ENCODE results near the gene BBS9. TPM values are rescaled to one million over a fixed set of nuclear protein-coding genes. Genes with fewer than 3 reads are reported as not detected.

BBS9 gene
- total RNA-seq, 1 experiment from 2014 or later, result 5.7 TPM

GRCh38 chr7:33529070-33529469 is 399.7 kb downstream of the BBS9 start:
- H4K20me1 ChIP-seq (ENCODE audit: low read length), result no peaks in the 10 kb centered on the region
- ATAC-seq (no peak), DNase-seq (no peak)
- no peak overlapping the region for H3K9ac ChIP-seq (ENCODE audit: low read length)
- CTCF ChIA-PET, result no interaction called here
- H3F3A ChIP-seq (ENCODE audit: low read length, unreplicated experiment), result no peaks in the 10 kb centered on the region
- H3K4me1 ChIP-seq (ENCODE audit: insufficient read depth, low read length), result peaks cover 5% of the 10 kb centered on the region
- H3K27ac ChIP-seq (ENCODE audit: low read length), result no peak overlapping the region
- no peak overlapping the region for H3K4me2 ChIP-seq (ENCODE audit: low read length)
- H3K4me3 ChIP-seq (ENCODE audit: low read length), result no peak overlapping the region
- POLR2A ChIA-PET (ENCODE audit: unreplicated experiment), result no interaction called here
- H3K9me2 ChIP-seq (replicated peaks; ENCODE audit: low read length), result no peaks in the 10 kb centered on the region
- no peak overlapping the region for H2AFZ ChIP-seq (ENCODE audit: low read length)
- intact Hi-C loops (cut with micrococcal nuclease), result no loop called here
- no peaks in the 10 kb centered on the region for H3K36me3 ChIP-seq (ENCODE audit: low read depth, low read length)
- BruUV-seq (replicated peaks), result no TSS peak
- no peaks in the 10 kb centered on the region for H3K9me3 ChIP-seq (ENCODE audit: low read length)
- TF ChIP-seq EZH2 (IDR thresholded peaks at IDR 0.05; ENCODE audit: low read length, unreplicated experiment) (no peak), EZH2phosphoT487 (IDR thresholded peaks at IDR 0.05; ENCODE audit: borderline replicate concordance, low read length) (no peak), CTCF (conservative IDR thresholded peaks at IDR 0.05; ENCODE audit: low read depth, low read length) (no peak)
- no peaks in the 10 kb centered on the region for H3K27me3 ChIP-seq (ENCODE audit: low read length)
- no peaks in the 10 kb centered on the region for H3K79me2 ChIP-seq (ENCODE audit: low read length)

- POLR2A ChIA-PET (ENCODE audit: unreplicated experiment), result no interaction called here
- ATAC-seq, result no peak
- H2AFZ ChIP-seq (ENCODE audit: low read length), result no peak overlapping the region
Observed at GRCh38 chr7:33530664-33531063, 401.3 kb downstream of the BBS9 start.

GRCh38 chr7:33531888-33532287 is 402.5 kb downstream of the BBS9 start:
- H3K27me3 ChIP-seq (ENCODE audit: low read length), result no peaks in the 10 kb centered on the region
- ChIA-PET POLR2A (ENCODE audit: unreplicated experiment) (no interaction called here), CTCF (no interaction called here)
- no peak overlapping the region for H2AFZ ChIP-seq (ENCODE audit: low read length)
- intact Hi-C loops (cut with micrococcal nuclease), result no loop called here
- no peaks in the 10 kb centered on the region for H4K20me1 ChIP-seq (ENCODE audit: low read length)
- H3K9me2 ChIP-seq (replicated peaks; ENCODE audit: low read length), result no peaks in the 10 kb centered on the region
- no peaks in the 10 kb centered on the region for H3F3A ChIP-seq (ENCODE audit: low read length, unreplicated experiment)
- DNase-seq, result no peak
- H3K9me3 ChIP-seq (ENCODE audit: low read length), result no peaks in the 10 kb centered on the region
- peaks cover 5% of the 10 kb centered on the region for H3K4me1 ChIP-seq (ENCODE audit: insufficient read depth, low read length)
- H3K4me3 ChIP-seq (ENCODE audit: low read length), result no peak overlapping the region
- H3K4me2 ChIP-seq (ENCODE audit: low read length), result no peak overlapping the region
- no peak for ATAC-seq
- no peak overlapping the region for H3K27ac ChIP-seq (ENCODE audit: low read length)
- BruUV-seq (replicated peaks), result no TSS peak
- no peak overlapping the region for H3K9ac ChIP-seq (ENCODE audit: low read length)
- H3K36me3 ChIP-seq (ENCODE audit: low read depth, low read length), result no peaks in the 10 kb centered on the region
- TF ChIP-seq CTCF (conservative IDR thresholded peaks at IDR 0.05; ENCODE audit: low read depth, low read length) (no peak), EZH2phosphoT487 (IDR thresholded peaks at IDR 0.05; ENCODE audit: borderline replicate concordance, low read length) (no peak), EZH2 (IDR thresholded peaks at IDR 0.05; ENCODE audit: low read length, unreplicated experiment) (no peak)
- H3K79me2 ChIP-seq (ENCODE audit: low read length), result no peaks in the 10 kb centered on the region

More at GRCh38 chr7:33530664-33531063, 401.3 kb downstream of the BBS9 start:
- H3K27ac ChIP-seq (ENCODE audit: low read length), result no peak overlapping the region
- H3K79me2 ChIP-seq (ENCODE audit: low read length), result no peaks in the 10 kb centered on the region
- H3K9ac ChIP-seq (ENCODE audit: low read length), result no peak overlapping the region
- no peaks in the 10 kb centered on the region for H3F3A ChIP-seq (ENCODE audit: low read length, unreplicated experiment)
- no peak overlapping the region for H3K4me3 ChIP-seq (ENCODE audit: low read length)
- BruUV-seq (replicated peaks), result no TSS peak
- no peak for DNase-seq
- H4K20me1 ChIP-seq (ENCODE audit: low read length), result no peaks in the 10 kb centered on the region
- CTCF ChIA-PET, result no interaction called here
- H3K36me3 ChIP-seq (ENCODE audit: low read depth, low read length), result no peaks in the 10 kb centered on the region
- H3K9me2 ChIP-seq (replicated peaks; ENCODE audit: low read length), result no peaks in the 10 kb centered on the region
- H3K4me2 ChIP-seq (ENCODE audit: low read length), result no peak overlapping the region
- peak; percentile 33; the same call in 1 of the 2 replicates for TF ChIP-seq CTCF (conservative IDR thresholded peaks at IDR 0.05; ENCODE audit: low read depth, low read length)
- TF ChIP-seq EZH2phosphoT487 (IDR thresholded peaks at IDR 0.05; ENCODE audit: borderline replicate concordance, low read length), result no peak
- TF ChIP-seq EZH2 (IDR thresholded peaks at IDR 0.05; ENCODE audit: low read length, unreplicated experiment), result no peak
- H3K9me3 ChIP-seq (ENCODE audit: low read length), result no peaks in the 10 kb centered on the region
- H3K4me1 ChIP-seq (ENCODE audit: insufficient read depth, low read length), result peaks cover 5% of the 10 kb centered on the region
- no peaks in the 10 kb centered on the region for H3K27me3 ChIP-seq (ENCODE audit: low read length)
- intact Hi-C loops (cut with micrococcal nuclease), result no loop called here
